H1 (cell line): ENCODE results near the gene ZBTB25. TPM values are rescaled to one million over a fixed set of nuclear protein-coding genes. Genes with fewer than 3 reads are reported as not detected.

Experiments used
- CTCF ChIA-PET: fragments of 300-600 bp; sonication (Branson Sonifier 250); formaldehyde crosslinking; loops from one replicate; lab custom pipeline; 2021; ENCODE audit not compliant: partially characterized antibody; lab: Charles Lee
- POLR2A ChIA-PET: fragments of 300-600 bp; sonication (Branson Sonifier 250); formaldehyde crosslinking; loops from one replicate; lab custom pipeline; 2021; ENCODE audit warnings: inconsistent platforms; ENCODE audit not compliant: partially characterized antibody; lab: Charles Lee
- DNase-seq, 2 experiments: peaks; one replicate each; pipeline versions ENCODE4 v3.0.0 to v3.0.0-alpha.2; 2010 to 2022; ENCODE audit warnings: low spot score in 2 of 2, low read depth in 1 of 2, mixed read lengths in 1 of 2
- FAIRE-seq: peaks from 2 replicates; lab custom pipeline; 2011; peaks lifted over from hg19 to GRCh38; lab: Jason Lieb, UNC
- H2AFZ ChIP-seq: 2 replicates; pipeline ENCODE4 v1.8.1; 2012; ENCODE audit warnings: low read length, inconsistent platforms
- H2AK5ac ChIP-seq: 2 replicates; pipeline ENCODE4 v1.6.1; 2013; ENCODE audit warnings: low read depth, low read length
- H2BK120ac ChIP-seq: replicated peaks from 2 replicates; pipeline ENCODE3; 2013; ENCODE audit warnings: low read depth, low read length, inconsistent platforms
- H2BK12ac ChIP-seq: 2 replicates; pipeline ENCODE4 v1.6.1; 2013; ENCODE audit warnings: low read depth, low read length
- H2BK15ac ChIP-seq: 2 replicates; pipeline ENCODE4 v1.6.1; 2013; ENCODE audit warnings: low read length
- H2BK20ac ChIP-seq: 2 replicates; pipeline ENCODE4 v1.6.1; 2013; ENCODE audit warnings: low read length
- H2BK5ac ChIP-seq: 2 replicates; pipeline ENCODE4 v1.6.1; 2013; ENCODE audit warnings: low read depth, low read length
- H3K14ac ChIP-seq: 2 replicates; pipeline ENCODE4 v1.6.1; 2013; ENCODE audit warnings: inconsistent platforms; ENCODE audit not compliant: insufficient read length
- H3K18ac ChIP-seq: 2 replicates; pipeline ENCODE4 v1.6.1; 2013; ENCODE audit warnings: low read length; ENCODE audit errors: extremely low read depth
- H3K23ac ChIP-seq: 2 replicates; pipeline ENCODE4 v1.6.1; 2013; ENCODE audit warnings: inconsistent platforms; ENCODE audit not compliant: insufficient read length
- H3K23me2 ChIP-seq: 2 replicates; pipeline ENCODE4 v1.6.1; 2013; ENCODE audit warnings: low read depth, low read length
- H3K27ac ChIP-seq: 2 replicates; pipeline ENCODE4 v1.6.1; 2011; ENCODE audit warnings: low read depth, low read length, inconsistent platforms
- H3K27me3 ChIP-seq, 4 experiments: replicated peaks in 1 of 4; 1 replicate in 1 of 4; 2 replicates in 3 of 4; pipeline versions ENCODE4 v1.6.1 to v1.8.1; 2011 to 2013; ENCODE audit warnings: low read length in 3 of 4, mild to moderate bottlenecking in 3 of 4, inconsistent platforms in 2 of 4, mixed read lengths in 2 of 4, moderate library complexity in 1 of 4; ENCODE audit not compliant: control insufficient read depth in 3 of 4, insufficient read depth in 3 of 4; ENCODE audit errors: extremely low read depth in 1 of 4
- H3K36me3 ChIP-seq, 4 experiments: 2 replicates each; pipeline versions ENCODE4 v1.6.1 to v1.8.1; 2011 to 2013; ENCODE audit warnings: mild to moderate bottlenecking in 4 of 4, low read length in 3 of 4, moderate library complexity in 2 of 4, control low read depth in 1 of 4, inconsistent platforms in 1 of 4; ENCODE audit not compliant: insufficient read depth in 4 of 4, control insufficient read depth in 2 of 4
- H3K4ac ChIP-seq: replicated peaks from 2 replicates; pipeline ENCODE3; 2013; ENCODE audit warnings: low read length, low read depth, mixed read lengths, inconsistent platforms; ENCODE audit not compliant: insufficient read length
- H3K4me1 ChIP-seq, 4 experiments: replicated peaks in 1 of 4; 1 replicate in 1 of 4; 2 replicates in 3 of 4; pipeline versions ENCODE4 v1.6.1 to v1.8.1; 2011 to 2013; ENCODE audit warnings: low read length in 3 of 4, inconsistent platforms in 2 of 4, mixed read lengths in 1 of 4; ENCODE audit not compliant: insufficient read depth in 4 of 4, control insufficient read depth in 3 of 4
- H3K4me2 ChIP-seq, 2 experiments: 2 replicates each; pipeline versions ENCODE4 v1.6.1 to v1.8.1; 2011 to 2013; ENCODE audit warnings: low read depth in 2 of 2, low read length in 2 of 2, control low read depth in 1 of 2, inconsistent platforms in 1 of 2, mild to moderate bottlenecking in 1 of 2; ENCODE audit not compliant: insufficient read depth in 1 of 2
- H3K4me3 ChIP-seq, 4 experiments: fragments of 200-600, 300-600 bp in 1 of 4; sonication (generic), shearing (Covaris generic), sonication (Bioruptor Twin) in 1 of 4; 2 replicates each; pipeline versions ENCODE4 v1.5.1 to v1.8.1; 2011 to 2016; ENCODE audit warnings: low read length in 4 of 4, low read depth in 3 of 4, control low read depth in 2 of 4, inconsistent platforms in 2 of 4, mild to moderate bottlenecking in 2 of 4, mixed read lengths in 1 of 4, moderate library complexity in 1 of 4; ENCODE audit not compliant: insufficient read depth in 2 of 4; ENCODE audit errors: extremely low read depth in 1 of 4
- H3K56ac ChIP-seq: replicated peaks from 2 replicates; pipeline ENCODE3; 2013; ENCODE audit warnings: low read depth, mild to moderate bottlenecking, mixed read lengths, low read length, inconsistent platforms; ENCODE audit not compliant: insufficient read length
- H3K79me1 ChIP-seq: 2 replicates; pipeline ENCODE4 v1.6.1; 2013; ENCODE audit warnings: low read depth, low read length, control low read depth
- H3K79me2 ChIP-seq, 2 experiments: 2 replicates each; pipeline versions ENCODE4 v1.6.1 to v1.8.1; 2012 to 2013; ENCODE audit warnings: low read length in 2 of 2, mild to moderate bottlenecking in 2 of 2, inconsistent platforms in 1 of 2; ENCODE audit not compliant: insufficient read depth in 2 of 2, control insufficient read depth in 1 of 2
- H3K9ac ChIP-seq, 4 experiments: replicated peaks in 1 of 4; 1 replicate in 1 of 4; 2 replicates in 3 of 4; pipeline versions ENCODE4 v1.6.1 to v1.8.1; 2011 to 2013; ENCODE audit warnings: low read depth in 3 of 4, low read length in 3 of 4, control low read depth in 2 of 4, mild to moderate bottlenecking in 2 of 4, moderate library complexity in 2 of 4, inconsistent platforms in 1 of 4; ENCODE audit errors: extremely low read depth in 1 of 4
- H3K9me3 ChIP-seq, 2 experiments: 2 replicates each; pipeline versions ENCODE4 v1.6.1 to v1.8.1; 2012 to 2013; ENCODE audit warnings: mild to moderate bottlenecking in 2 of 2, moderate library complexity in 2 of 2, control low read depth in 1 of 2, inconsistent platforms in 1 of 2, low read depth in 1 of 2, low read length in 1 of 2, mixed read lengths in 1 of 2; ENCODE audit not compliant: insufficient read depth in 2 of 2
- H4K20me1 ChIP-seq, 2 experiments: replicated peaks in 1 of 2; 2 replicates each; pipeline versions ENCODE3 to v1.8.1; 2011 to 2013; ENCODE audit warnings: inconsistent platforms in 2 of 2, low read length in 2 of 2, mild to moderate bottlenecking in 1 of 2; ENCODE audit not compliant: insufficient read depth in 2 of 2, control insufficient read depth in 1 of 2
- H4K5ac ChIP-seq: 2 replicates; pipeline ENCODE4 v1.6.1; 2013; ENCODE audit warnings: low read length, low read depth, mixed read lengths, inconsistent platforms; ENCODE audit not compliant: insufficient read length
- H4K8ac ChIP-seq: 2 replicates; pipeline ENCODE4 v1.8.0; 2013; ENCODE audit warnings: mild to moderate bottlenecking, moderate library complexity, low read length, inconsistent platforms; ENCODE audit not compliant: insufficient read depth; ENCODE audit errors: extremely low read depth
- H4K91ac ChIP-seq: replicated peaks from 2 replicates; pipeline ENCODE3; 2013; ENCODE audit warnings: low read length, mixed read lengths, inconsistent platforms; ENCODE audit not compliant: insufficient read length
- CREB1 ChIP-seq: IDR thresholded peaks from 2 replicates; pipeline ENCODE4 v1.6.1; 2012; ENCODE audit warnings: inconsistent platforms
- EGR1 ChIP-seq: IDR thresholded peaks from 2 replicates; pipeline ENCODE4 v1.6.1; 2011; ENCODE audit warnings: low read depth, low read length, borderline replicate concordance
- WGBS, 2 experiments: shearing (Covaris generic) in 1 of 2; methylation state at CpG; one replicate each; pipeline versions ENCODE4 v1.1.6 to v1.1.7; 2013 to 2015; ENCODE audit warnings: low lambda C conversion rate in 2 of 2, mixed read lengths in 2 of 2, inconsistent platforms in 1 of 2, low coverage in 1 of 2, missing lambda C conversion rate in 1 of 2; ENCODE audit not compliant: insufficient replicate concordance in 2 of 2, insufficient coverage in 1 of 2, insufficient read length in 1 of 2; ENCODE audit errors: extremely low coverage in 1 of 2, missing lambda C conversion rate in 1 of 2; 5-methylcytosine and 5-hydroxymethylcytosine counted together
- polyA plus RNA-seq, 7 experiments: library from polyadenylated mRNA; depleted of rRNA in 3 of 7; stranded (reverse) in 5 of 7; unstranded in 2 of 7; fragments of >200 nt in 5 of 7; fragments of 200-250 nt in 2 of 7; gene quantifications; 1 replicate in 5 of 7; 2 replicates in 1 of 7; 4 replicates in 1 of 7; pipeline versions ENCODE4 v1.2.1 to v1.2.3, GENCODE V29; 2011 to 2013; ENCODE audit warnings: missing spikeins in 2 of 7, mixed read lengths in 2 of 7
- total RNA-seq: library from RNA; stranded (reverse); fragmentation: NEBNext Ultra II Directional; extraction: Animal tissue kit (Norgen Biotek cat#: 25700); gene quantifications from 2 replicates; pipeline ENCODE4 v1.2.1, GENCODE V29; 2021

Gene ZBTB25
- total and polyA plus RNA-seq, 2 of the 8 experiments (the other 6 are each of a cell fraction or from before 2014, with no cell fraction given), result 5.4 to 11.4 TPM

GRCh38 chr14:64542836-64543201, 39.2 kb upstream of the ZBTB25 start:
- ChIA-PET CTCF (interaction anchor here (2.8 kb wide), 1 partner anchor 94 kb away, joined by 12 read pairs; no protein-coding TSS in a partner anchor), POLR2A (interaction anchor here (1.1 to 5.4 kb wide), 5 partner anchors 8 to 103 kb away, joined by 4 to 35 read pairs (median 6); partner anchors contain the start of gene ZBTB1)
- Histone ChIP-seq H3K9me3 (peaks cover 19 to 21% of the 10 kb centered on the region in 2 experiments), H2AK5ac (no peak overlapping the region), H3K27me3 (peaks cover 0 to 3% (median 0%) of the 10 kb centered on the region in 4 experiments; a peak in 1 of 7 replicates), H2BK20ac (no peak overlapping the region), H3K14ac (no peak overlapping the region), H2BK15ac (no peak overlapping the region), H4K5ac (no peak overlapping the region), H2BK12ac (no peak overlapping the region), H3K4me2 (peak overlapping the region; percentile 49 to 72), H3K79me1 (no peaks in the 10 kb centered on the region; the same call in 1 of the 2 replicates), H2BK120ac (no peak overlapping the region), H3K23ac (no peak overlapping the region), H4K91ac (no peak overlapping the region), H3K27ac (no peak overlapping the region), H3K9ac (no peak overlapping the region), H3K4me1 (peaks cover 0 to 17% (median 3%) of the 10 kb centered on the region in 4 experiments; a peak in 4 of 7 replicates), H2BK5ac (no peak overlapping the region), H3K56ac (no peak overlapping the region), H3K18ac (no peak overlapping the region), H3K79me2 (peaks cover 0 to 35% of the 10 kb centered on the region in 2 experiments; a peak in 2 of 4 replicates), H4K8ac (no peak overlapping the region), H3K23me2 (peaks cover 7% of the 10 kb centered on the region), H4K20me1 (peaks cover 0 to 2% of the 10 kb centered on the region in 2 experiments), H3K36me3 (peaks cover 0 to 8% (median 0%) of the 10 kb centered on the region in 4 experiments; a peak in 1 of 8 replicates), H2AFZ (no peak overlapping the region), H3K4ac (no peak overlapping the region), H3K4me3 (peak overlapping the region; percentile 3 to 61 (median 30); a peak in 7 of 8 replicates)
- FAIRE-seq (no peak), DNase-seq (no peak)
- TF ChIP-seq CREB1 (no peak), EGR1 (no peak)
- WGBS, 2 experiments, result 57% methylated on average over 4 of the region's 4 CpGs; no CpG with 5 or more reads in 1 of the 2 experiments
